ENCODE results near the gene SLC6A17. TPM values are rescaled to one million over a fixed set of nuclear protein-coding genes. Genes with fewer than 3 reads are reported as not detected.

SLC6A17 gene
- total RNA-seq, 2 donors from 2014 or later = 0.07 TPM; not detected in 1

DNA sequence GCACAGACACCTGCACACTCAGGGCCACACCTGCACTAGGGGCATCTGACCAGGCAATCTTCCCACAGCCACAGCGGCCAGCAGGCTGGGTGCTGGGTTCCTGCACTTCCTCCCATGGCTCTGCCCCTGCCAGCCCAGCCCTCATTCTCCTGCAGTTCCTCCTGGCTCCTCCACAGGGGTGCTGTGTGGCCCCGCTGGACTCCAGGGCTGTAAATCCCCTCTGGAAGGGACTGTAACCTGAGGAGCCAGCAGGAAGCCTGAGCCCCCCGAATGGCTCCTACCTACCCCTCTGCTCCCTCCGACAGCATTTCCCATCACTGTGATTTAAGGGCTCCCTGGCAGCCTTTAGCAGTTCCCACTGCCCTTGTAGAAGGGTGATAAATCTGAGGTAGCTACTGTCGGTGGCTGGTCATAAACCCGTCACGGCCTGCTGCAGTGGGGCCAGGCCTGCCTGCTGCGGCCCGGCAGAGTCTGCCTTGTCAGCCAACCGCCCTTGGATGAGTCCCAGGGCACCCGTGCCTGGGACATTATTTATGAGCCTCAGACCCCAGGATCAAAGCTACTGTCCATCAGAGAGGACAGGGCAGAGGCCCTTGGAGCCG is 29.2 kb upstream of the SLC6A17 start:
- 40 to 77% methylated on average over 2 to 12 of the region's 12 CpGs for WGBS, 2 experiments (ENCODE audit: insufficient coverage in 1 of 2, insufficient read length in 1 of 2)
- H3K9me3 ChIP-seq (ENCODE audit: control insufficient read depth, low read length) = peaks cover 7% of the 10 kb centered on the region
- no peaks in the 10 kb centered on the region for H3K4me1 Mint-ChIP-seq
- TF ChIP-seq, protein P1, sequence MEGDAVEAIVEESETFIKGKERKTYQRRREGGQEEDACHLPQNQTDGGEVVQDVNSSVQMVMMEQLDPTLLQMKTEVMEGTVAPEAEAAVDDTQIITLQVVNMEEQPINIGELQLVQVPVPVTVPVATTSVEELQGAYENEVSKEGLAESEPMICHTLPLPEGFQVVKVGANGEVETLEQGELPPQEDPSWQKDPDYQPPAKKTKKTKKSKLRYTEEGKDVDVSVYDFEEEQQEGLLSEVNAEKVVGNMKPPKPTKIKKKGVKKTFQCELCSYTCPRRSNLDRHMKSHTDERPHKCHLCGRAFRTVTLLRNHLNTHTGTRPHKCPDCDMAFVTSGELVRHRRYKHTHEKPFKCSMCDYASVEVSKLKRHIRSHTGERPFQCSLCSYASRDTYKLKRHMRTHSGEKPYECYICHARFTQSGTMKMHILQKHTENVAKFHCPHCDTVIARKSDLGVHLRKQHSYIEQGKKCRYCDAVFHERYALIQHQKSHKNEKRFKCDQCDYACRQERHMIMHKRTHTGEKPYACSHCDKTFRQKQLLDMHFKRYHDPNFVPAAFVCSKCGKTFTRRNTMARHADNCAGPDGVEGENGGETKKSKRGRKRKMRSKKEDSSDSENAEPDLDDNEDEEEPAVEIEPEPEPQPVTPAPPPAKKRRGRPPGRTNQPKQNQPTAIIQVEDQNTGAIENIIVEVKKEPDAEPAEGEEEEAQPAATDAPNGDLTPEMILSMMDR (conservative IDR thresholded peaks at IDR 0.05) = no peak
- no peaks in the 10 kb centered on the region for H3K4me1 ChIP-seq (ENCODE audit: control insufficient read depth, insufficient read depth, low read length)
- H3K27ac Mint-ChIP-seq = no peak overlapping the region
- no peak overlapping the region for H3K9ac ChIP-seq (ENCODE audit: extremely low read depth, low read length, poor library complexity, severe bottlenecking)
- H3K4me3 Mint-ChIP-seq = no peak overlapping the region
- H3K36me3 ChIP-seq (ENCODE audit: control insufficient read depth, insufficient read depth, low read length) = no peaks in the 10 kb centered on the region
- DNase-seq = no peak
- peaks cover 4% of the 10 kb centered on the region for H3K36me3 Mint-ChIP-seq (ENCODE audit: low read depth)
- no peak overlapping the region for H3K4me3 ChIP-seq (ENCODE audit: low read length)
- H3K27ac ChIP-seq (ENCODE audit: low read depth, low read length) = no peak overlapping the region
- peaks cover 27% of the 10 kb centered on the region for H3K9me3 Mint-ChIP-seq
- peaks cover 31% of the 10 kb centered on the region for H3K27me3 Mint-ChIP-seq (ENCODE audit: insufficient read depth)
- H3K27me3 ChIP-seq (ENCODE audit: control insufficient read depth, insufficient read depth, low read length, poor library complexity, severe bottlenecking) = no peaks in the 10 kb centered on the region

DNA sequence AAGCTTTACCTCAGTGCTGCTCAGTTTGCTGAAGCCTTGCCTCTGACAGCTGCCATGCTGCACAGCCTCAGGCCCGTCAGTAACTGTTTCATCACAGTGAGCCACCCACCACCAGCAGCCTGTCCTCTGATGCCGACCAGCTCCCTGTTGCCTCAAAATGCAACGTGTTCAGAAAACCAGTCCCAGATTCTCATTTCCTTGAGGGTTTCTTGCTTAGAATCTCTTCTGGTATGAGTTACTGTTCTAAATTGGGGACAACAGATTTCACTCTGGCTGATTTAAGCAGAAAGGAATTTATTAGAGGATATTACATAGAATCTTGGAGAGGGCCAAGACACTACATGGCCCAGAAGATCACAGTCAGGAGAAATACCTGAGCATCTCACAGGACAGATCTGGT is 27.1 kb upstream of the SLC6A17 start:
- Histone ChIP-seq H3K27ac (ENCODE audit: low read depth, low read length) (no peak overlapping the region), H3K4me1 (ENCODE audit: control insufficient read depth, insufficient read depth, low read length) (no peaks in the 10 kb centered on the region), H3K4me3 (ENCODE audit: low read length) (no peak overlapping the region), H3K36me3 (ENCODE audit: control insufficient read depth, insufficient read depth, low read length) (no peaks in the 10 kb centered on the region), H3K9me3 (ENCODE audit: control insufficient read depth, low read length) (peaks cover 15% of the 10 kb centered on the region), H3K9ac (ENCODE audit: extremely low read depth, low read length, poor library complexity, severe bottlenecking) (no peak overlapping the region), H3K27me3 (ENCODE audit: control insufficient read depth, insufficient read depth, low read length, poor library complexity, severe bottlenecking) (peaks cover 1% of the 10 kb centered on the region)
- TF ChIP-seq, protein P1 (conservative IDR thresholded peaks at IDR 0.05) = no peak
- Mint-ChIP-seq H3K9me3 (peaks cover 30% of the 10 kb centered on the region), H3K4me1 (no peaks in the 10 kb centered on the region), H3K4me3 (no peak overlapping the region), H3K27me3 (ENCODE audit: insufficient read depth) (peaks cover 32% of the 10 kb centered on the region), H3K27ac (no peak overlapping the region), H3K36me3 (ENCODE audit: low read depth) (peaks cover 4% of the 10 kb centered on the region)
- DNase-seq = no peak
- 86% methylated on average over 3 of the region's 3 CpGs; no CpG with 5 or more reads in 1 of the 2 experiments for WGBS, 2 experiments (ENCODE audit: insufficient coverage in 1 of 2, insufficient read length in 1 of 2)

DNA sequence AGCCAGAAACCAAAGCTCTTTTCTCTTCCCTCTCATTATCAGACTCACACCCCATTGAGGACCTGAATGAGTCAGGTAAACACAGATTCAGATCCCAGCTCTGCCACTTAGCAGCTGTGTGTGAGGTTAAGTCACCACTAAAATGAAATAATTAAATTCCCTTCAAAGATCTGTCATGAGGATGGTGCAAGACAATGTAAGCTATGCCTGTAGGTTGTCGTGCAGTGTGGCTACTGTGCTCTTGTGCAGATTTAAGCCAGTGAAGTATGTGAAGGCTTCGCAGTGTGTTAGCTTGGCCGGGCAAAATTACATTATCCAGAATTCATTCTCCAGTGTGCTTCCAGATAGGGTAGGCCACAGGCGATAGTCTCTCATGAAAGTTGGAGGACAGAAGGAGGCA is 24.5 kb upstream of the SLC6A17 start:
- peaks cover 20% of the 10 kb centered on the region for H3K27me3 ChIP-seq (ENCODE audit: control insufficient read depth, insufficient read depth, low read length, poor library complexity, severe bottlenecking)
- H3K36me3 ChIP-seq (ENCODE audit: control insufficient read depth, insufficient read depth, low read length) = no peaks in the 10 kb centered on the region
- Mint-ChIP-seq H3K27ac (no peak overlapping the region), H3K36me3 (ENCODE audit: low read depth) (no peaks in the 10 kb centered on the region), H3K9me3 (peaks cover 23% of the 10 kb centered on the region), H3K4me1 (peaks cover under 1% of the 10 kb centered on the region), H3K4me3 (no peak overlapping the region), H3K27me3 (ENCODE audit: insufficient read depth) (peaks cover 48% of the 10 kb centered on the region)
- no peak overlapping the region for H3K27ac ChIP-seq (ENCODE audit: low read depth, low read length)
- H3K9ac ChIP-seq (ENCODE audit: extremely low read depth, low read length, poor library complexity, severe bottlenecking) = no peak overlapping the region
- H3K4me1 ChIP-seq (ENCODE audit: control insufficient read depth, insufficient read depth, low read length) = no peaks in the 10 kb centered on the region
- H3K4me3 ChIP-seq (ENCODE audit: low read length) = no peak overlapping the region
- TF ChIP-seq, protein P1 (conservative IDR thresholded peaks at IDR 0.05) = no peak
- WGBS, 2 experiments (ENCODE audit: insufficient coverage in 1 of 2, insufficient read length in 1 of 2) = 86 to 100% methylated on average over 3 to 4 of the region's 4 CpGs
- peaks cover 15% of the 10 kb centered on the region for H3K9me3 ChIP-seq (ENCODE audit: control insufficient read depth, low read length)
- no peak for DNase-seq

Data from endodermal cell (in vitro differentiated cells).